Activated T-cell treated with anti-CD3 and anti-CD28 coated beads, Interleukin-2, amount 50 U/mL, for 24 hours (primary cell): Measurements from ENCODE around the gene DDI1.

Experiments
- DNase-seq: peaks from one replicate; pipeline ENCODE4 v3.0.0-alpha.2; 2020
- H3K27ac Mint-ChIP-seq: 2 replicates; pipeline ENCODE4 v1.8.0; 2020; ENCODE audit warnings: mild to moderate bottlenecking, mixed read lengths
- H3K27me3 Mint-ChIP-seq: 2 replicates; pipeline ENCODE4 v1.8.0; 2020; ENCODE audit warnings: mixed read lengths
- H3K36me3 Mint-ChIP-seq: 2 replicates; pipeline ENCODE4 v1.8.0; 2020; ENCODE audit warnings: low read depth, mixed read lengths
- H3K4me1 Mint-ChIP-seq: 2 replicates; pipeline ENCODE4 v1.8.0; 2020; ENCODE audit warnings: low read depth, mixed read lengths
- H3K4me3 Mint-ChIP-seq: 2 replicates; pipeline ENCODE4 v1.8.0; 2020; ENCODE audit warnings: mild to moderate bottlenecking, moderate library complexity, mixed read lengths
- H3K9me3 Mint-ChIP-seq: 2 replicates; pipeline ENCODE4 v1.8.0; 2020; ENCODE audit warnings: mixed read lengths

DDI1 gene

GRCh38 chr11:104078245-104078644 lies 41.8 kb downstream of the DDI1 start:
- Mint-ChIP-seq H3K27me3 (no peaks in the 10 kb centered on the region), H3K27ac (no peak overlapping the region), H3K4me3 (no peak overlapping the region), H3K9me3 (no peaks in the 10 kb centered on the region), H3K36me3 (no peaks in the 10 kb centered on the region), H3K4me1 (no peaks in the 10 kb centered on the region)
- DNase-seq, result no peak

DNA sequence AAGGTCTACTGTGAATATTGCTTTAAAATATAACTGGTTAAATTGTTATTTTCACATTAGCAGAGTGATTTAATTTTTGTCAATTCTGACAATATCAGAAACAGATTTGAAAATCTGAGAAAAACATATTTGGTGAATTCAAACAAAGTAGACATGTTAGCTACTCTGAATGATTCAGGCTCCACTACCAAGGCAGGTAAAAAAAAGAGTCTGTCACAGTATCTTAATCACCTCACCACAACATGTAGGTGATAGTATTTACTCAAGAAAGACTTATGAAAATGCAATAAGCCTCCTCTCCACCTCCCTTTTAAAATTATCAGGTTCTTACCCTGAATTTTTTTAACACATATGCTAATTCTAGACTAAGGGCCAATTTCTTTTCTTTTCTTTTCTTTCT lies 42.6 kb downstream of the DDI1 start:
- H3K27me3 Mint-ChIP-seq, result no peaks in the 10 kb centered on the region
- no peaks in the 10 kb centered on the region for H3K9me3 Mint-ChIP-seq
- no peak overlapping the region for H3K4me3 Mint-ChIP-seq
- DNase-seq, result no peak
- H3K27ac Mint-ChIP-seq, result no peak overlapping the region
- no peaks in the 10 kb centered on the region for H3K4me1 Mint-ChIP-seq
- H3K36me3 Mint-ChIP-seq, result no peaks in the 10 kb centered on the region

DNA sequence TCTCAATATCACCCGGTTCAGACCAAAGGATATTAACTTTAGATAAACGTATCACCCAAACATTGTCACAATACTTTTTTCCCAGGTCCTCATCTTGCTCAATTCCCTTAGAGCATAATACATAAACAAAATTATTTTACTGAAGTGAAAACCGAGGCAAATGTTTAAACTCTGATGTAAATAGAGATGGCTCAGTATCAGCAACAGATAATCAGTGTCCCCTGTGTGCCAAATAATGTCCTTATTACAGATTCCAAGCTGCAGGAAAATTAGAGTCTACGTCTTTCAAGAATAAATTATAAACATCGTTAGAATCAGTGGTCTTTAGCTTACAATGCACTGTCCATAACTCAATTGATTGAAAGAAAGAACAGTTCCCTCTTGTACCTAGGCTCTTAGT lies 50.2 kb downstream of the DDI1 start:
- Mint-ChIP-seq H3K36me3 (no peaks in the 10 kb centered on the region), H3K27me3 (no peaks in the 10 kb centered on the region), H3K4me1 (no peaks in the 10 kb centered on the region), H3K27ac (no peak overlapping the region), H3K9me3 (no peaks in the 10 kb centered on the region), H3K4me3 (no peak overlapping the region)
- DNase-seq, result no peak
